ENCODE data around the gene RIN1.

The RIN1 gene

DNA sequence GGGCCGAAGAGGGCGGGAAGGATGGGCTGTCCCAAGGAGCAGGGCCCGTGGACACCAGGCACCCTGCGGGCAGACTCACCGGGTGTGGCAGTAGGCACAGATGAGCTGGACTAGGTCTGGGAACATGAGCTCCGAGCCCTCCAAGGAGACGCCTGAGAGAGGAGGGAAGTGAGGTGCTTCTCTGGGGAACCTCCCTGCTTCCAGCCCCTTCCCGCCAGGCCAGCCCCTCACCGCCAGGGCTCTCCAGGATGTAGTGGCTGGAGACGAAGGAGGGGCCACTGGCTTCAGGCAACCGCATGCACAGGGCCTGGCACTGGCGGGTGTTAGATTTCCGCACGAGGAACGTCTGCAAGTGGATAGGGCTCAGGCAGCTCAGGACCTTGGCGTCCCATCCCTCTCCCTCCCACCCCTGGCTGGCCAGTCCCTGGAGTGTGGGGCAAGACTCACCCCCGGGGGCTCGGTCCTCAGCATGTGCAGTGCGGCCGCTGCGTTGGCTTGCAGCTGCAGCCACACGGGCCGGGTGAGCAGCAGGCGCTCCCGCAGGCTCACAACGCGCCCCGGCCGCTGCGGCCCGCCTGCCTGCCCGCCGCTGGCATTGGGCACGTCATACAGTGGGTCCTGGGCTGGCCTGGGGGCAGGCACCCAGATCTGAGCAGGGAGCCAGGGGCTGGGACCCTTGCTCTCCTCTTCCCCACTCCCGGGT is 552 bp downstream of the RIN1 start:
- TF ChIP-seq, protein P1, sequence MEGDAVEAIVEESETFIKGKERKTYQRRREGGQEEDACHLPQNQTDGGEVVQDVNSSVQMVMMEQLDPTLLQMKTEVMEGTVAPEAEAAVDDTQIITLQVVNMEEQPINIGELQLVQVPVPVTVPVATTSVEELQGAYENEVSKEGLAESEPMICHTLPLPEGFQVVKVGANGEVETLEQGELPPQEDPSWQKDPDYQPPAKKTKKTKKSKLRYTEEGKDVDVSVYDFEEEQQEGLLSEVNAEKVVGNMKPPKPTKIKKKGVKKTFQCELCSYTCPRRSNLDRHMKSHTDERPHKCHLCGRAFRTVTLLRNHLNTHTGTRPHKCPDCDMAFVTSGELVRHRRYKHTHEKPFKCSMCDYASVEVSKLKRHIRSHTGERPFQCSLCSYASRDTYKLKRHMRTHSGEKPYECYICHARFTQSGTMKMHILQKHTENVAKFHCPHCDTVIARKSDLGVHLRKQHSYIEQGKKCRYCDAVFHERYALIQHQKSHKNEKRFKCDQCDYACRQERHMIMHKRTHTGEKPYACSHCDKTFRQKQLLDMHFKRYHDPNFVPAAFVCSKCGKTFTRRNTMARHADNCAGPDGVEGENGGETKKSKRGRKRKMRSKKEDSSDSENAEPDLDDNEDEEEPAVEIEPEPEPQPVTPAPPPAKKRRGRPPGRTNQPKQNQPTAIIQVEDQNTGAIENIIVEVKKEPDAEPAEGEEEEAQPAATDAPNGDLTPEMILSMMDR (IDR thresholded peaks at IDR 0.05; ENCODE audit: insufficient read depth, low read depth, low read length, missing control alignments): no peak
- no peak for DNase-seq (ENCODE audit: low read depth)
- no peak overlapping the region for H3K4me3 ChIP-seq (ENCODE audit: low read depth, low read length)

DNA sequence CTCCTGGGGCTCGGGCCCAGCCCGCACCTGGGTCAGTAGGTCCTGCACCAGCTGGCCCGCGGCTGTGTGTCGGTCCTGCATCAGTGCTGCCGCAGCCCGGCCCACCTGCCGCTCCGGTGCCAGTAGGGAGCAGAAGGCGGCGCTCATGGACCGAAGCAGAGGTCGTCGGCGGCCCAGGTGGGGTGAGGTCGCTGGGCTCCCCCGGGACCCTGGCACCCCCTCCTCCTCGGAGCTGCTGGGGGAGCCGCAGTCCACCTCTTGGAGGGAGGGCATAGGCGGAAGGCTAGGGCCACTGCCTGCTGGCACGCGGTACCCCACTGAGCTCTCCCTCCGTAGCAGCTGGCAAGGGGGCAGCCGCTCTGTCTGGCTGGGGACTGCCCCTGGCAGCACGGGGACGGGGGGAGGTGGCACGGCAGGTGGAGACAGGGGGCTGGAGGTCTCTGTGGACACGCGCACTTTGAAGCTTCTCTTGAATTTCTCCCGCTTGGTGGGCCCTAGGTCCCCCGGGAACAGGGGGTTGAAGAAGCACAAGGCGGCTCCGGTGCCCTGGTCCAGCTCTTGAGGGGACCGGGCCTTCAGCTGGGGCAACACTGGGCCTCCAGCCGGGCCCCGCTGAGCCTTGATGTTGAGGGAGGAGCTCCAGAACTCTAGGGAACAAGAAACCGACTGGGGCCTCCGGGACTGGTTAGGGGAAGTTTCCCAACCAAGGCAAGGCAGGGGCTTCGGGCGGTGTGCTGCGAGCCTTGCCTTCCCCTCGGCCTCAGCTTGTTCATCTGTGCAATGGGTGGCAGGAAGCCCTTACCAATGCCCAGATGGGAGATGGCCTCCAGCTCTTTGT is 1.4 kb downstream of the RIN1 start:
- H3K4me3 ChIP-seq (ENCODE audit: low read depth, low read length): no peak overlapping the region
- no peak for DNase-seq (ENCODE audit: low read depth)

DNA sequence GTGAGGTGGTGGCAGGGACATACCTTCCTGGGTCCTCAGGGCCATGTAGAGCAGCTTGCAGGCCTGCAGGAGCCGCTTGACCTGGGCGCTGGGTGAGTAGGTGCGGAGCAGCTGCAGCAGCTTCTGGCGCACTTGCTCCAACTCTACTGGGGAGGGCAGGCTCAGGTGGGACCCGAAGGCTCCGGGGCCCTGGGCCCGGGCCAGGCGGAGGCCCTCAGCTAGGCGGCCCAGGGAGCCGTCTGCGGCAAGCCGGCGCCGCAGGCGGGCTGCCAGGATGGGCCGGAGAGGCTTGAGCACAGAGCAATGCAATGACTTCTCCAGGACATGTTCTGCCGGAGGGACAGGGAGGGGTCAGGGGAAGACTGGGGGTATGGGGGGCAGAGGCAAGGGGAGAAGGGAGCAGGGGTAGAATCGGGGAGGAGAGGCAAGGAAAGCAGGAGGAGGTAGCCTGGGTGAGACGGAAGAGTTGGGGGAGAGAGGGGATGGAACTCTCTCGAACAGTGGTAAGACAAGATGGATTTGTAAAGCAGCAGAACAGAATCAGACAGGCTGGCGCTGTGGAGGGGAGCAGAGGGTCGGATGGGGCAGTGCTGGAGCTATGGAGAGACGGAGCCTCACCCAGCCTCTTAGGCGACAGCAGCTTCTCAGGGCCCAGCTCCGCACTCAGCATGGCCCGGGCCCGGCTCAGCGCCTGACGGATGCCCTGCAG is 2.2 kb downstream of the RIN1 start:
- TF ChIP-seq, protein P1 (IDR thresholded peaks at IDR 0.05; ENCODE audit: insufficient read depth, low read depth, low read length, missing control alignments): no peak
- no peak for DNase-seq (ENCODE audit: low read depth)
- H3K4me3 ChIP-seq (ENCODE audit: low read depth, low read length): no peak overlapping the region

More for the DNA sequence above, 1.4 kb downstream of the RIN1 start:
- TF ChIP-seq, protein P1 (IDR thresholded peaks at IDR 0.05; ENCODE audit: insufficient read depth, low read depth, low read length, missing control alignments): no peak

DNA sequence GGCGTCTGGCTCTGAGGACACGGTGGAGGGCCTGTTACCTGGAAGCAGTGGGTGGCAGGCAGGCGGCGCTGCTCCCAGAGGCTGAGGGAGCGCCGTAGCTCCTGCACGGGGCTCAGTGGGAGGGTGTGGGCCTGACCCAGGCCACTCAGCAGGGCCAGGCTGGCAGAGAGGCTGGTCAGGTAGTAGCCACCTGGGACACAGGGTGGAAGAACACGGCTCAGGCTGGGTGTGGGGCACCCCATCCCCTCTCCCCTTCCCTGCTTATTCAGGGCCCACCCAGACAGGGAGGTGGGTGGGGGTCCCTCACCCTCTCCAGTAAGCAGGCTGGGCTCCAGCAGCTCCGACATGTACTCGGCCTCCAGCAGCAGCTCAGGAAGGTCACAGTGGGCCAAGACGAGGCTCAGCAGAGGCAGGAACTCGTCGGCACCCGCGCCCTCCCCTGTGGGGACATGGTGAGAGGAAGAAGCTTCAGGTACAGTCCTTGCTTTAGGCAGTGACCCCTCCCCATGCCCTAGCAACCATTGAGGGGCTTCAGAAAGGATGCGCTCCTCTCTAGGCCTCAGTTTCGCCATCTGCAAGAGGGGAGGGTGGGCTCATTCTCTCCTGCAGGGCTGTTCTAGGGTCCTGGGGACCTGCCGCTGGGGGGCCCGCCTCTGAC is 2.9 kb downstream of the RIN1 start:
- TF ChIP-seq, protein P1 (IDR thresholded peaks at IDR 0.05; ENCODE audit: insufficient read depth, low read depth, low read length, missing control alignments): no peak
- no peak for DNase-seq (ENCODE audit: low read depth)
- H3K4me3 ChIP-seq (ENCODE audit: low read depth, low read length): no peak overlapping the region

DNA sequence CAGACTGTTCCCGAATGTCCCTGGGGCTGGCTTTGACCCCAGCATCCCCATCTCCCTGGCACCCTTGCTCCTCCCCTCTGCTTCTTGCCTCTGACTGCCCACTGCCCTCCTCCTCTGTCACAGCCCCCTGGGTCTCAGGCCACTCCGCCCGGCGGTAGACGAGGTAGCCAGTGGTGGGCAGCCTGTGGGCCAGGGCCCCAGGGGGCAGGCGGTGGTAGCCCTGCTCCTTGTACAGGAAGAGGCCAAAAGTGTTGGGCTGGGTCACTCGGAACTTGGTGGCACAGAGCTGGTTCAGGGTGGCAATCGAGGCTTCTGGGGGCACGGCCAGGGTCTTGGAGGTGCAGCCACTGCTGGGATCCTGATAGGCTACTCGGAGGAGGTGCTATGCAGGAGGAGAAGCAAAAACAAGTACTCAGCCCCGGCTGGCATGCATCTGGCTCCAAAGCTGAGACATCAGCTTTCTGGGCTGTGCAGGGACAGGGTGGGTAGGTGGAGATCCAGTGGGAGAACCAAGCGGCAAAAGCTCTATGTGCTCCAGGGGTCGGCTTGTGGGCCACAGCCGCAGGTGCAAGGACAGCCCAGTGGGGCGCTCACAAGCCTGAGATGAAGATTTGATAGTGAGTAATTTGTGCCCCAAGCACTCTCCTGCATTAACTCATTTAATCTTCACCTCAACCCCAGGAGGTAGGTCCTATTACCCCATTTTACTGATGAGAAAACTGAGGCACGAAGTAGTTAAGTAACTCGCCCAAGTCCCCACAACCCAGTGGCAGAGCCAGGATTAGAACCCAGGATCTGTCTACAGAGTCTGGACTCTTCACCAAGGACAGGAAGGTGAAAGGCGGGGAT is 3.6 kb downstream of the RIN1 start:
- TF ChIP-seq, protein P1 (IDR thresholded peaks at IDR 0.05; ENCODE audit: insufficient read depth, low read depth, low read length, missing control alignments): no peak
- H3K4me3 ChIP-seq (ENCODE audit: low read depth, low read length): no peak overlapping the region
- no peak for DNase-seq (ENCODE audit: low read depth)
